Gastrocnemius medialis (tissue), 4 donors: Measurements from ENCODE around the gene ZDHHC17.

Source experiments
- POLR2A ChIP-seq, 2 donors: fragments of 450-650 bp; IDR thresholded peaks; one replicate each; pipeline ENCODE4 v1.6.1; 2017; ENCODE audit warnings: antibody characterized with exemption in 2 of 2, mild to moderate bottlenecking in 2 of 2, moderate library complexity in 2 of 2
- TF ChIP-seq, protein P1 (sequence below), 5 experiments: fragments of 450-650 bp in 3 of 5; fragments of 200-600 bp in 2 of 5; sonication (generic) in 2 of 5; IDR thresholded peaks in 4 of 5; conservative IDR thresholded peaks in 1 of 5; 1 replicate in 4 of 5; 2 replicates in 1 of 5; pipeline ENCODE4 v1.5.1; 2016 to 2019; ENCODE audit warnings: antibody characterized with exemption in 5 of 5, mild to moderate bottlenecking in 3 of 5, moderate library complexity in 3 of 5

- TF ChIP-seq, protein P1, sequence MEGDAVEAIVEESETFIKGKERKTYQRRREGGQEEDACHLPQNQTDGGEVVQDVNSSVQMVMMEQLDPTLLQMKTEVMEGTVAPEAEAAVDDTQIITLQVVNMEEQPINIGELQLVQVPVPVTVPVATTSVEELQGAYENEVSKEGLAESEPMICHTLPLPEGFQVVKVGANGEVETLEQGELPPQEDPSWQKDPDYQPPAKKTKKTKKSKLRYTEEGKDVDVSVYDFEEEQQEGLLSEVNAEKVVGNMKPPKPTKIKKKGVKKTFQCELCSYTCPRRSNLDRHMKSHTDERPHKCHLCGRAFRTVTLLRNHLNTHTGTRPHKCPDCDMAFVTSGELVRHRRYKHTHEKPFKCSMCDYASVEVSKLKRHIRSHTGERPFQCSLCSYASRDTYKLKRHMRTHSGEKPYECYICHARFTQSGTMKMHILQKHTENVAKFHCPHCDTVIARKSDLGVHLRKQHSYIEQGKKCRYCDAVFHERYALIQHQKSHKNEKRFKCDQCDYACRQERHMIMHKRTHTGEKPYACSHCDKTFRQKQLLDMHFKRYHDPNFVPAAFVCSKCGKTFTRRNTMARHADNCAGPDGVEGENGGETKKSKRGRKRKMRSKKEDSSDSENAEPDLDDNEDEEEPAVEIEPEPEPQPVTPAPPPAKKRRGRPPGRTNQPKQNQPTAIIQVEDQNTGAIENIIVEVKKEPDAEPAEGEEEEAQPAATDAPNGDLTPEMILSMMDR (IDR thresholded peaks at IDR 0.05 in 4 of 5, conservative IDR thresholded peaks at IDR 0.05 in 1 of 5), result no peak
- no peak for TF ChIP-seq POLR2A (IDR thresholded peaks at IDR 0.05)
Observed at GRCh38 chr12:76881142-76881541, 117.2 kb downstream of the ZDHHC17 start.
